Measurements from ENCODE around the gene LAGE3.

Gene LAGE3

DNA sequence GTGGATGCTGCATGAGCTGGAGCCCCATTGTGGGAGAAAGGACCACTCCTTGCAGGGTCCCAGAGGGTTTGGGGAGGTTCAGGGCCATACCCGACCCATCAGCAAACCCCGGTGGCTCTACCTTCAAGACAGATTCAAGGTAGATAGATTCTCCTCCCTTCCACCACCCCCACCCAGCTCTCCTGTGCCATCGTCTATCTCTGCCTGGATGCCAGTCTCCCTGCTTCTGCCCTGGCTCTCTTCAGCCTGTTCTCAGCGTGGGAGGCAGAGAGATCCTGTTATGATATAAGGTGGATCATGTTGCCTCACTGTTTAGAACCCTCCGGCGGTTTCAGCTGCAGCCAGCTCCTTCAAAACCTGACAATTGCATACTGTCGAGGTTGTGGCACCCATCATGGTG lies 5.4 kb downstream of the LAGE3 start:
- no peak for DNase-seq

DNA sequence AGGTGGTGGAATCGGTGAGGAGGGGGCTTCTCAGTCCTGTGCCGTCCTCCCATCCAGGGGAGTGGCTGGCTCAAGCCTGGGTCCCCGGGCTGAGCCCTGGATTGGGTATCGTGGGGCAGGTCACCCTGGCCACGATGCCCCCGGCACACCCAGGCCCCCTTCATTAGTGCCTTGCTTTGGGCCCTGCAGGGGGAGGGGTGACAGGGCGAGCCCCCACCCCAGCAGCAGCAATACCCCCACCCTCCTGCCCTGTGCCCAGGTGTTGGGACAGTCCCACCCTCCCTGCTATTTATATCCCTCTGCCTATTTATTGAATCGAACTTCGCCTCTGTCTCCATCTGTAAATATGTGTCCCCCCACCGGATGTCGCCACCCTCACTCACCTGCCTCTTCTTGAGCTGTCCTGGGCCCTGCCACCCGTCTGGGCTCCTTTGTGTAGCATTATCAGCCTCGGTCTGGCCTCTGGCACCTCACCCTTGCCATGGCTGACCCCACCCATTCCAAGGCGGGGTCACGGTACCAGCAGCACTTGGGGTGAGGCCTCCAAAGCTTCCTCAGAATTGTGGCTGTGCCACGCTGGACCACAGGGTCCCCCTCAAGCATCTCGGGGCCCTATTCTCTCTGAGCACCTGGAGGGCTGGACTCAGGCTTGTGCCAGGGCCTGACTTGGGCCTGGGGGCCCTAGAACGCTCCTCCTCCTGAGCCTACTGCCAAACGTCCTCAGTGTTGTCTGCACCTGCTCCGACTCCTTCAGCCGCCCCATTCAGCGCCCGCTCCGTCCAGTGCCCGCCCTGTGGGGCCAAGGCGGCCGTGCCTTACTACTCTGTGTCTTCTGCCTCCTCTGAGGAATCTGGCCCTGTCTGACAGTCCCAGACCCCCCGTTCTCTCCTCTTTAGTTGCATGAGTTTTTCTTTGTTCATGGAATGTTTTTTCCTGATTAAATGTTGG lies 6.1 kb downstream of the LAGE3 start:
- DNase-seq: no peak

DNA sequence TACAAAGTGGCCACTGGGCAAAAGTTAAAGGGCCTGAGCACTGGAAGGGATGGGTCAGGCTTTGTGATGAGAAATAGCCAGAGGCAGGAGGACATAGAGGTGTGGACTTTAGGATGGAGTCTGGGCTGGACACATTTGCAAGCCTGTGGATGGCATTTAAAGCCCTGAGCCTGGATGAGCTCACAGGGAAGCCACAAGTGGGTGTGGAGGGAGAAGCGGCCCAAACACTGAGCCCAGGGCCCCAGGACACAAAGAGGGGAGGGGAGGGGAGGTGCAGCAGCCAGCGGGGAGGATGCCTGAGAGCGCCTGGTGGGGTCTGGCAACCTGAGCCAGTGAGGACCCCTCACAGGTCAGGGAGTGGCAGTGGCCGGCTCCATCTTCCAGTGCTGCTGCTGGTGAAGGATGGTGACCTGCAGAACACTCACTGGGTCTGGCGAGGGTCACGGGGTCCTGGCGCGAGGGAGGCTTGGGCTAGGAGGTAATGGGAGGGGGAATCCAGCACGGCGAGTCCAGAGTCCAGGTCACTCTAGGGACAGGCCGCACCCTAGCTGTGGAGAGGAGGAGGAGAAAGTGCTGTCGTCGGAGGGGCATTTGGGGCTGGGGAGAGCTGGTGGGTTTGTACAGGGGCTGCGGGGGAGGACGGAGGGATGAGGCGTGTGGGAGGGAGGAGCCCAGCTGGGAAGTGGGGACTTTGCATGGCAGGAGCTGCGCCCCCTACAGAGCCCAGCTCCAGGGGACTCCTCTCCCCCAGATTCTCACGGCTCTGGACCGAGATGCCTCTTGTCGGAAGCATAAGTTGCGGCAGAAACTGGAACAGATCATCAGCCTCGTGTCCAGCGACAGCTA lies 7.0 kb downstream of the LAGE3 start:
- no peak for DNase-seq

- DNase-seq: no peak
Measured at GRCh38 chrX:154470914-154471568, 8.0 kb downstream of the LAGE3 start.

GRCh38 chrX:154470434-154470833 lies 8.6 kb downstream of the LAGE3 start:
- DNase-seq: no peak

DNA sequence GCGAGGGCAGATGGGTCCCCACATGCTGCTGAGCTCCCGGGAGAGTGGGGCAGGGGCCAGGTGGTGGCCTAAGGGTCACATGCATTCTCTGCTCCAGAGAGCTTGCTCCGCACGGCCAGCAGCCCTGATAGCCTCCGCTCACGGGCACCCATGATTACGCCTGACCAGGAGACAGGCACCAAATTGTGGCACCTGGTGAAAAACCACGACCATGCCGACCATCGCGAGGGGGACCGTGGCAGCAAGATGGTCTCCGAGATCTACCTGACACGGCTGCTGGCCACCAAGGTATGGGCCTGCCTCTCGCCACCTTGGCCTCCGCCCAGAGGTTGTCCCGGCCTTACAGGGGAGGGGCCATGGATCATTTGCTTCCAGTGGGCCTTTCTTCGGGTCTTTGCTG lies 9.2 kb downstream of the LAGE3 start:
- no peak for DNase-seq

DNA sequence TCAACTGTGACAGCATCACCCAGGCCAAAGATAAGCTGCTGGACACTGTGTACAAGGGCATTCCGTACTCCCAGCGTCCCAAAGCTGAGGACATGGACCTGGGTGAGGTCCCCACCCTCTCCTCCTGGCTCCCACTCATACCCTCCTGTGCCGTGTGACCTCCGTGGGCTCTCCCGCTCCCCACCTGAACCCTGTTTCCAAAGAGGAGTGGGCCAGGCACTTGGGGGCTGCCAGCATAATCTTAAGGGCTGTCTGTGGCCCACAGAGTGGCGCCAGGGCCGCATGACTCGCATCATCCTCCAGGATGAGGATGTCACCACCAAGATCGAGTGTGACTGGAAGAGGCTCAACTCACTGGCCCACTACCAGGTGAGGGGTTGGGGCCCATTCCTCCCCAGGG lies 10.0 kb downstream of the LAGE3 start:
- no peak for DNase-seq

- no peak for DNase-seq
Measured at GRCh38 chrX:154468217-154468616, 10.9 kb downstream of the LAGE3 start.

DNA sequence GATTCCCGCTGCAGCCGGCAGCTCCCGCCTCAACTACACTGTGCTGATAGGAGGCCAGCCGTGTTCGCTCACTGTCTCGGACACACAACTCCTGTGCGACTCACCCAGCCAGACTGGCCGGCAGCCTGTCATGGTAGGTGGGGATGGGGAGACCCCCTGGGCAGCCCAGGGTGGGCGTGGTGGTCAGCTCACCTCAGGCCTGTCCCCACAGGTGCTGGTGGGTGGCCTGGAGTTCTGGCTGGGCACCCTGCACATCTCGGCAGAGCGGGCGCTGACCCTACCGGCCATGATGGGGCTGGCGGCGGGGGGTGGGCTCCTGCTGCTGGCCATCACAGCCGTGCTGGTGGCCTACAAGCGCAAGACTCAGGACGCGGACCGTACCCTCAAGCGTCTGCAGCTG lies 11.5 kb downstream of the LAGE3 start:
- no peak for DNase-seq

- no peak for DNase-seq
Measured at GRCh38 chrX:154466907-154467306, 12.2 kb downstream of the LAGE3 start.

- DNase-seq: no peak
Measured at GRCh38 chrX:154466036-154466435, 13.0 kb downstream of the LAGE3 start.

DNA sequence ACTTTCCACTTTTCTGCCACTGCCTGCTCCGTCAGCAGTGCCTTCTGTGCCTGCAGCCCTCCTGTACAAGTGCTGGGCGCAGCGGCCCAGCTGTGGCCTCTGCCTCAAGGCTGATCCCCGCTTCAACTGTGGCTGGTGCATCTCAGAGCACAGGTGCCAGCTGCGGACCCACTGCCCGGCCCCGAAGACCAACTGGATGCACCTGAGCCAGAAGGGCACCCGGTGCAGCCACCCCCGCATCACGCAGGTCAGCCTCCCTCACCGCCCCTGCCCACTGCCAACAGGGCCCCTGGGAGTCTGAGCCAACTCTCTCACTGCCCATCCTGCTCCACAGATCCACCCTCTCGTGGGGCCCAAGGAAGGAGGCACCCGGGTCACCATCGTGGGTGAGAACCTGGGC lies 13.5 kb downstream of the LAGE3 start:
- DNase-seq: no peak

DNA sequence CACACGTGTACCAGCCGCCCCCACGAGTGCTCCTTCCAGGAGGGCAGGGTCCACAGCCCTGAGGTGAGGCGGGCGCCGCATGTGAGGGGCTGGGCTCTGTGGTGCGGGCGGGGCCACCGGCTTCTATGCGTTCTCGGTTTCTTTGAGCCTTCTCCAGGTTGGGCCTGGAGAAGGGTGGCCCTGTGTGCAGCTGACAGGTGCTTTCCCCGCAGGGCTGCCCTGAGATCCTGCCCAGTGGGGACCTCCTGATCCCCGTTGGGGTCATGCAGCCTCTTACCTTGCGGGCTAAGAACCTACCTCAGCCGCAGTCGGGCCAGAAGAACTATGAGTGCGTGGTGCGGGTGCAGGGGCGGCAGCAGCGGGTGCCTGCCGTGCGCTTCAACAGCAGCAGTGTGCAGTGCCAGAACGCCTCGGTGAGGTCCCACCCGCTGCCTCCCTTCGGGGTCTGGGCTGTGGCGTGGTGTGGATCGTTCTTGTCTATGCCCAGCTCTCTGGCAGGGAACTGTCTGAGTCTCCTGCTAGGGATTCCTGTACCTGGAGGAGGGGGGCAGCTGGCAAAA lies 14.2 kb downstream of the LAGE3 start:
- no peak for DNase-seq

GRCh38 chrX:154463611-154464220 lies 15.4 kb downstream of the LAGE3 start:
- DNase-seq: no peak

DNA sequence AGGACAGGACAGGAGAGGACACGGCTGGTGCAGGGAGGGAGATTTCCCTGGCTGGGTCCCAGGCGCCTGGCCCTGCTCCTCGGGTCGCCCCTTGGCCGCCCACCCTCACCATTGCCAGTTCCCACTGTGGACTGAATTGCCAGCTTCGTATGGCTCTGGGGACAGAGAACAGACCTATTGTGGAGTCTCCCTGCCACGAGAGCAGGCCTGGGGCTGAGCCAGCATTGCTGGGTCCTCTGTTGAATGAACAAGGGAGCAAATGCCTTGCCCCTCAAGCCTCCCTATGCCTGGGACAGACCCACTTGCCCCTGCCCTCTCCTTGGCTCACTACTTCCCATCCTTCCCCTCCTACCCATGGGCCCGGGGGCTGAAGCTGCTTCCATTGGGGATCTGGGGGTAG lies 16.7 kb downstream of the LAGE3 start:
- DNase-seq: no peak

DNA sequence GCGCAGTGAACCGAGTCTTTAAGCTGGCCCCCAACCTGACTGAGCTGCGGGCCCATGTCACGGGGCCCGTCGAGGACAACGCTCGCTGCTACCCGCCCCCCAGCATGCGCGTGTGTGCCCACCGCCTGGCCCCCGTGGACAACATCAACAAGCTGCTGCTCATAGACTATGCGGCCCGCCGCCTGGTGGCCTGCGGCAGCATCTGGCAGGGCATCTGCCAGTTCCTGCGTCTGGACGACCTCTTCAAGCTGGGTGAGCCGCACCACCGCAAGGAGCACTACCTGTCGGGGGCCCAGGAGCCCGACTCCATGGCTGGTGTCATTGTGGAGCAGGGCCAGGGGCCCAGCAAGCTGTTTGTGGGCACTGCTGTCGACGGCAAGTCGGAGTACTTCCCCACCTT lies 18.8 kb downstream of the LAGE3 start:
- DNase-seq: no peak

DNA sequence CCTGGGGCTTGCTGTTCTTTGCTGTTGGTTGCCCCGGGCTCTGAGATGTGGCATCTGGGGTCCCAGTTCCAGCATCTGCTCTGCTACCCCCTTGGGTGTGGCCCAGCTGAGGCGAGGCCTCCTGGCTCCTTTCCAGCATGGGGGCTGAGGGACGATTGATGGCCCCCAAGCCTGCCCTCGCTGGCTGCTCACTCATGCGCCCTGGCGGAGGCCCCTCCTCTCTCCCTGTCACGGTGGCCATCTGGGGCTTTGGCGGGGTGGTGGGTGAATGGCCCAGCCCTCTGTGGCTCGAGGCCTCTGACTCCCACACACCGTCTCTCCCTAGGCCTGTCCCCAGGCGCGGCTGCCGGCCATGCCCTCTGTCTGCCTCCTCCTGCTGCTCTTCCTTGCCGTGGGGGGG lies 19.2 kb downstream of the LAGE3 start:
- no peak for DNase-seq

- peak; percentile 9 for DNase-seq
Measured at GRCh38 chrX:154458954-154459778, 19.9 kb downstream of the LAGE3 start.

- DNase-seq: peak; percentile 59
Measured at GRCh38 chrX:154458116-154458953, 20.7 kb downstream of the LAGE3 start, which contains the start of gene PLXNA3. TSS of gene PLXNA3 (plus strand) at chrX:154458281. CDS start at chrX:154460184, 1,903 bp downstream.

GRCh38 chrX:154457491-154458115 lies 21.5 kb downstream of the LAGE3 start:
- peak; percentile 61 for DNase-seq
